K562 treated with DMSO at 1 percent for 48 hours (cell line): ENCODE results near the gene WBP11. TPM values are rescaled to one million over a fixed set of nuclear protein-coding genes. Genes with fewer than 3 reads are reported as not detected.

Experiments used
- total RNA-seq: library from RNA; unstranded; fragments of 300-600 nt; gene quantifications from 2 replicates; pipeline ENCODE4 v1.2.3, GENCODE V29; 2022; ENCODE audit warnings: low replicate concordance; ENCODE audit errors: extremely low read depth

Gene WBP11
- total RNA-seq, result not detected in 2 replicates

GRCh38 chr12:14803011-14803829 lies at the start of gene WBP11, which contains the start of gene C12orf60:
WBP11 (minus strand) TSS chr12:14803478; CDS start chr12:14801383, 2,095 bp downstream.
C12orf60 (plus strand) TSS chr12:14803670; CDS start chr12:14822936, 19,266 bp downstream.

GRCh38 chr12:14843425-14843887 lies 40.2 kb upstream of the WBP11 start, which contains the start of gene ART4:
ART4 (minus strand) TSS chr12:14843526; CDS start chr12:14843113, 413 bp downstream.

GRCh38 chr12:14814014-14814413 lies 10.7 kb upstream of the WBP11 start, which contains the start of gene SMCO3:
SMCO3 (minus strand) TSS chr12:14814182; CDS start chr12:14806680, 7,502 bp downstream.

Other genes with a start within 250 kb of the WBP11 start
- gene PLBD1, start 235.6 kb downstream of the WBP11 start, total RNA-seq, result not detected in 2 replicates
- not detected in 2 replicates for gene GUCY2C, start 106.9 kb downstream of the WBP11 start, total RNA-seq
- not detected in 2 replicates for gene C12orf60, start 192 bp upstream of the WBP11 start, total RNA-seq
- not detected in 2 replicates for gene SMCO3, start 10.7 kb upstream of the WBP11 start, total RNA-seq
- gene ART4, start 40.0 kb upstream of the WBP11 start, total RNA-seq, result not detected in 2 replicates
- not detected in 2 replicates for gene MGP, start 82.4 kb upstream of the WBP11 start, total RNA-seq
- not detected in 2 replicates for gene ERP27, start 135.1 kb upstream of the WBP11 start, total RNA-seq
- gene ARHGDIB, start 158.1 kb upstream of the WBP11 start, total RNA-seq, result not detected in 2 replicates
- not detected in 2 replicates for gene PDE6H, start 169.6 kb upstream of the WBP11 start, total RNA-seq